Smooth muscle cell (in vitro differentiated cells): ENCODE measurements around the gene FBXO3. TPM values are rescaled to one million over a fixed set of nuclear protein-coding genes. Genes with fewer than 3 reads are reported as not detected.

Source experiments
- DNase-seq: peaks from one replicate; lab custom pipeline; 2025; ENCODE audit not compliant: unreplicated experiment; lab: John Stamatoyannopoulos, UW
- H2AFZ ChIP-seq: fragments of 200-600 bp; sonication (generic); 2 replicates; pipeline ENCODE4 v1.6.0; 2016; ENCODE audit warnings: antibody characterized with exemption, low read depth, mild to moderate bottlenecking
- H3F3A ChIP-seq: fragments of 200-600 bp; sonication (generic); 2 replicates; pipeline ENCODE4 v1.6.0; 2017; ENCODE audit warnings: antibody characterized with exemption, low read depth
- H3K27ac ChIP-seq: fragments of 200-600 bp; sonication (generic); 2 replicates; pipeline ENCODE4 v1.5.1; 2016; ENCODE audit warnings: low read depth, mild to moderate bottlenecking
- H3K27me3 ChIP-seq: fragments of 200-600 bp; sonication (generic); 2 replicates; pipeline ENCODE4 v1.6.1; 2016; ENCODE audit warnings: low read depth, mild to moderate bottlenecking
- H3K36me3 ChIP-seq: fragments of 200-600 bp; sonication (generic); 2 replicates; pipeline ENCODE4 v1.5.1; 2016; ENCODE audit warnings: low read depth
- H3K4me1 ChIP-seq: fragments of 200-600 bp; sonication (generic); 2 replicates; pipeline ENCODE4 v1.5.1; 2016; ENCODE audit warnings: low read depth
- H3K4me2 ChIP-seq: fragments of 200-600 bp; sonication (generic); 2 replicates; pipeline ENCODE4 v1.6.0; 2016; ENCODE audit warnings: mild to moderate bottlenecking
- H3K4me3 ChIP-seq: fragments of 200-600 bp; sonication (generic); 2 replicates; pipeline ENCODE4 v1.5.1; 2016; ENCODE audit warnings: mild to moderate bottlenecking
- H3K79me2 ChIP-seq: fragments of 200-600 bp; sonication (generic); 2 replicates; pipeline ENCODE4 v1.6.0; 2016; ENCODE audit warnings: low read depth, mild to moderate bottlenecking
- H3K9ac ChIP-seq: fragments of 200-600 bp; sonication (generic); 2 replicates; pipeline ENCODE4 v1.6.0; 2016; ENCODE audit warnings: low read depth
- H3K9me3 ChIP-seq: fragments of 200-600 bp; sonication (generic); replicated peaks from 2 replicates; pipeline ENCODE4 v1.5.1; 2016; ENCODE audit warnings: low read depth
- H4K20me1 ChIP-seq: fragments of 200-600 bp; sonication (generic); 2 replicates; pipeline ENCODE4 v1.6.0; 2016; ENCODE audit warnings: low read depth
- CTCF ChIP-seq: fragments of 200-600 bp; sonication (generic); IDR thresholded peaks from 2 replicates; pipeline ENCODE4 v1.5.1; 2017; ENCODE audit warnings: borderline replicate concordance, mild to moderate bottlenecking, antibody characterized with exemption; ENCODE audit not compliant: insufficient read depth, poor library complexity, severe bottlenecking
- WGBS: methylation state at CpG from one replicate; pipeline ENCODE4 v1.1.7; 2016; ENCODE audit warnings: low lambda C conversion rate; 5-methylcytosine and 5-hydroxymethylcytosine counted together
- polyA plus RNA-seq: library from polyadenylated mRNA; unstranded; fragments of >200 nt; fragmentation: Nextera tagmentation; extraction: Ambion mirVana; gene quantifications from 2 replicates; pipeline ENCODE4 v1.2.1, GENCODE V29; 2016
- total RNA-seq: library from RNA; depleted of rRNA; stranded (reverse); fragments of >200 nt; gene quantifications from 2 replicates; pipeline ENCODE4 v1.2.3, GENCODE V29; 2014

FBXO3 gene
- total and polyA plus RNA-seq, 2 experiments from 2014 or later, result 28.8 to 63.6 TPM

GRCh38 chr11:33706546-33706945 is 67.8 kb downstream of the FBXO3 start:
- Histone ChIP-seq H3K4me3 (no peak overlapping the region), H3K4me2 (no peak overlapping the region), H3K79me2 (no peaks in the 10 kb centered on the region), H3F3A (no peaks in the 10 kb centered on the region), H3K9me3 (no peaks in the 10 kb centered on the region), H3K27ac (no peak overlapping the region), H4K20me1 (peaks cover 29% of the 10 kb centered on the region), H3K9ac (no peak overlapping the region), H3K36me3 (peaks cover 29% of the 10 kb centered on the region), H3K27me3 (no peaks in the 10 kb centered on the region), H3K4me1 (peaks cover 6% of the 10 kb centered on the region), H2AFZ (no peak overlapping the region)
- WGBS, result 96% methylated on average over 2 of the region's 2 CpGs
- TF ChIP-seq CTCF, result no peak
- DNase-seq, result no peak

- Histone ChIP-seq H3K36me3 (peaks cover 16% of the 10 kb centered on the region), H3F3A (peaks cover 7% of the 10 kb centered on the region), H3K9me3 (no peaks in the 10 kb centered on the region), H4K20me1 (peaks cover 10% of the 10 kb centered on the region), H2AFZ (no peak overlapping the region), H3K79me2 (no peaks in the 10 kb centered on the region), H3K4me3 (no peak overlapping the region), H3K27ac (no peak overlapping the region), H3K4me1 (peaks cover 19% of the 10 kb centered on the region), H3K4me2 (no peak overlapping the region), H3K9ac (no peak overlapping the region), H3K27me3 (no peaks in the 10 kb centered on the region)
- TF ChIP-seq CTCF, result no peak
- WGBS, result 89% methylated on average over 7 of the region's 7 CpGs
- DNase-seq, result no peak
These were observed 69.9 kb downstream of the FBXO3 start for GRCh38 chr11:33704240-33705002.

- no peak overlapping the region for H3K4me3 ChIP-seq
- no peak overlapping the region for H3K4me2 ChIP-seq
- peaks cover 4% of the 10 kb centered on the region for H4K20me1 ChIP-seq
- WGBS, result 85% methylated on average over 4 of the region's 4 CpGs
- H2AFZ ChIP-seq, result no peak overlapping the region
- no peaks in the 10 kb centered on the region for H3K9me3 ChIP-seq
- peaks cover 20% of the 10 kb centered on the region for H3K4me1 ChIP-seq
- H3K27me3 ChIP-seq, result no peaks in the 10 kb centered on the region
- peaks cover 10% of the 10 kb centered on the region for H3K36me3 ChIP-seq
- no peak for DNase-seq
- TF ChIP-seq CTCF, result no peak
- no peaks in the 10 kb centered on the region for H3K79me2 ChIP-seq
- H3F3A ChIP-seq, result peaks cover 9% of the 10 kb centered on the region
- no peak overlapping the region for H3K27ac ChIP-seq
- no peak overlapping the region for H3K9ac ChIP-seq
These were observed 70.5 kb downstream of the FBXO3 start for GRCh38 chr11:33703788-33704187.

GRCh38 chr11:33703234-33703633 is 71.1 kb downstream of the FBXO3 start:
- Histone ChIP-seq H3K79me2 (no peaks in the 10 kb centered on the region), H3K4me1 (peaks cover 20% of the 10 kb centered on the region), H4K20me1 (no peaks in the 10 kb centered on the region), H3K27ac (peak overlapping the region; percentile 85), H2AFZ (no peak overlapping the region), H3K9ac (no peak overlapping the region), H3K36me3 (peaks cover 6% of the 10 kb centered on the region), H3K4me2 (no peak overlapping the region), H3F3A (peaks cover 9% of the 10 kb centered on the region), H3K4me3 (no peak overlapping the region), H3K9me3 (no peaks in the 10 kb centered on the region), H3K27me3 (no peaks in the 10 kb centered on the region)
- DNase-seq, result no peak
- no peak for TF ChIP-seq CTCF
- WGBS, result 89% methylated on average over 5 of the region's 5 CpGs
